VCaP (cell line): ENCODE results near the gene CDKN2B-AS1.

Source experiments
- H3K27ac ChIP-seq: fragments of 450-650 bp; 2 replicates; pipeline ENCODE4 v1.5.1; 2017
- TF ChIP-seq, protein P1 (sequence below): fragments of 450-650 bp; conservative IDR thresholded peaks from 2 replicates; pipeline ENCODE4 v1.5.1; 2017; ENCODE audit warnings: mild to moderate bottlenecking, moderate library complexity

CDKN2B-AS1 gene

DNA sequence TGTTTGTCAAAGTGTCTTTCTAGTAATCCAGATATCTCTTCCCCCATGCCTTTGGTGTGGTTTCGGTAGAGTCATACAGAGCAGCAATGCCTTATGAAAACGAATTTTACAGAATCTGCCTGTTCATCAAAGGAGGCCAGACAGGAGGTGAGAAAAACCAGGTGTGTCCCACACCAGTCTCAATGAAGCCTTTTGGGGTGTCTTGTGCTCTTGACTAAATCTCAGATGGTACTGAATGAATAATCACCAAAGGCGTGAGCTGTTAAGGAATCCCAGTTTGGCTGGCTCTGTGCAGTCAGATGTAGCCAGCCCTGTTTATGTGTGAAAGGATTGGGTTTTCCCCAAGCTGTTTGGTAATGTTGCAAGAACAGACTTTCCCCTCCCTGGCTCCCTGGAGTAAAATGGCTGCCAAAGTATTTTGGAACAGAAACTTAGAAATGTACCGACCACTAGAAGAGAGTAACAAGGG, 85.3 kb downstream of the CDKN2B-AS1 start:
- H3K27ac ChIP-seq: no peak overlapping the region
- TF ChIP-seq, protein P1, sequence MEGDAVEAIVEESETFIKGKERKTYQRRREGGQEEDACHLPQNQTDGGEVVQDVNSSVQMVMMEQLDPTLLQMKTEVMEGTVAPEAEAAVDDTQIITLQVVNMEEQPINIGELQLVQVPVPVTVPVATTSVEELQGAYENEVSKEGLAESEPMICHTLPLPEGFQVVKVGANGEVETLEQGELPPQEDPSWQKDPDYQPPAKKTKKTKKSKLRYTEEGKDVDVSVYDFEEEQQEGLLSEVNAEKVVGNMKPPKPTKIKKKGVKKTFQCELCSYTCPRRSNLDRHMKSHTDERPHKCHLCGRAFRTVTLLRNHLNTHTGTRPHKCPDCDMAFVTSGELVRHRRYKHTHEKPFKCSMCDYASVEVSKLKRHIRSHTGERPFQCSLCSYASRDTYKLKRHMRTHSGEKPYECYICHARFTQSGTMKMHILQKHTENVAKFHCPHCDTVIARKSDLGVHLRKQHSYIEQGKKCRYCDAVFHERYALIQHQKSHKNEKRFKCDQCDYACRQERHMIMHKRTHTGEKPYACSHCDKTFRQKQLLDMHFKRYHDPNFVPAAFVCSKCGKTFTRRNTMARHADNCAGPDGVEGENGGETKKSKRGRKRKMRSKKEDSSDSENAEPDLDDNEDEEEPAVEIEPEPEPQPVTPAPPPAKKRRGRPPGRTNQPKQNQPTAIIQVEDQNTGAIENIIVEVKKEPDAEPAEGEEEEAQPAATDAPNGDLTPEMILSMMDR: no peak

DNA sequence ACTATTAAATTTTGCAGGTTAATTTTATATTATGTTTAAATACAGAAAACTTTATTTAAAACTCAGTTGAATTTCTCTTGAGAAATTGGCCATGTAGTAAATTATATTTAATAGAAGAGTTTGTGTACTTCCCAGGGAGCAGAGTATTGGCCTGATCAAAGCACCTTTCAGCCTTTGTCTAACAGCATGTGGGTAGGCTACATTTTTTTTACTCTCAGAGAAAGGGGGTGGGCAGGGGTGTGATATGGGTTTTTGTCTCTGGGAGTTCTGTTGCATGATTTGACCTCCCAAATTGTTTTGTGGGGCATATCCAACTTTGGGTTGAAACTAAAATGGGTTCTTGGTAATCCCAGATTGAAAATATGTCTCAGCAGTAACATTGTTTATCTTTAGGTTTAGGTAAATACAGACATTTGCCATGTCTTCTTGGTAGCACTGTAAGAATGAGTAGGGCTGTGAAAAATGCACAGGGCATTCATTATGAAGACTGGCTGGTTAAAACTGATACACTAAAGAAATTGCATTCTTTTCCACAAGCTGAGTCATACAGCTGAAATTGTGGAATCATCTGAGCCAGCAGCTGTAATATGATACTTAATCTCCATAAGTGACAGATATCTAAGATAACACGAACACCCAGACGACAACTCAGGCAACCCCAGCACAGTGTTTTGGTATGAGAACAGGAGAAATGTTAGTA, 89.9 kb downstream of the CDKN2B-AS1 start:
- TF ChIP-seq, protein P1: no peak
- no peak overlapping the region for H3K27ac ChIP-seq

DNA sequence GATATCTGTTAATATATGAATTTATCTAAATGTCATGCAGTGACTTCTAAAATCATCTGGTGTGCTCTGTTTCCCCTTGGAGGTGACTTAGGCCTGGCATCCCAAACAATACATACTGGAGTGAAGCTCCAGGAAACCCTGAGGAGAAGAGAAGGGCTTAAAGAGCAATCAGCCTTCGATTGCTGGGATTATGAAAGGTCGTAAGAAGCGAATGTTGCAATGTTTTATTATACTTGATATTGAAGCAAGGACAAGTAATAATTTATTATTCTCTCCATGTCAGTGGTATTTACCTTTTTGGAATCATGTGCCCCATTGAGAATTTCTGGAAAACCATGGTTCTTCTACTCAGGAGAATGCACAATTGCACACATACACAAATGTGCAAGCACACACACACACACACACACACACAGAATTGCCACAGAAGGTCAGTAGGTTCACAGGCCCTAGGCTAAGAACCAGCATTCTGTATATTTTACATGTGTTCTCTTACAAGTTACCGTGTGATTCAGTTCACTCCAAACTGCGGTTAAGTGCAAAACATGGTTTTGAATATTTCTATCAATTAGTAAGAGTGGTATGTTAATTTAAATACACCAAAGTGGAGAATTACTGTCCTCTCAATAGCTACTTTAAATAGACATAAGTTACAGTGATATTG, 93.6 kb downstream of the CDKN2B-AS1 start:
- TF ChIP-seq, protein P1: no peak
- H3K27ac ChIP-seq: peak overlapping the region; percentile 10; the same call in 1 of the 2 replicates

DNA sequence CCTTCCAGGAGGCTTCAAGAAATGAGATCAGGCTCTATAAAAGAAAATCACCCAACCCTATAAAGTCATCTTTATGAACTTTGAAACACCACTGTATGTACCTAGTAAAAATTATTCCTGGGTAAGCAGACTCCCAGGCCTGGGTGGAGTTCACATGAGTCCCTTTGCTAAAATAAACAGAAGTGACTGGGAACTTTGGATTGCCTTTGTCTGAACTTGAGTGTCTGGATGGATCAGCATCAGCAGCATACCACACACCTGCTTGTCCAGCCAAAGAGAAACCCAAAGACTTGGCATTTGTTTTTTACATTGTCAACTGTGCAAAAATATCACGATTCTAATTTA, 94.1 kb downstream of the CDKN2B-AS1 start:
- TF ChIP-seq, protein P1: no peak
- peak overlapping the region; percentile 10; the same call in 1 of the 2 replicates for H3K27ac ChIP-seq

DNA sequence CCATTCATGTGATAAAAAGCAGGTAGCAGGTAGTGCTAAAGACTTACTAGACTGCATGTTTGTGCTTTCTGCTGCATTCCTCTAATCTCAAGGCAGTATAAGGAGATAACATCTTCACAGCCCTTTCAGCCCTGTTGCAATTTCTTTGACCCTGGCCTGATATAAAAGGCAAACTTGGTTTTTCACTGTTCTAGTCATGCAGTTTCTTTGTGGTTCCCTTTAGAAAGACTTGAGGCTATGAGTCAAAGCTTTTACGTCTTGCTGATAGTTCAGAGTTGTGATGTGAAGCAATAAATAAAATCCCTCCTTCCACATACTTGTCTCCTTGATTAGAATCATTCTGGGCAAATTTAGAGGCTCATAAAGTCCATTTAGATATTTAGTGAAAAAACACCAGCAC, 103.1 kb downstream of the CDKN2B-AS1 start:
- H3K27ac ChIP-seq: peak overlapping the region; percentile 63
- TF ChIP-seq, protein P1: no peak

DNA sequence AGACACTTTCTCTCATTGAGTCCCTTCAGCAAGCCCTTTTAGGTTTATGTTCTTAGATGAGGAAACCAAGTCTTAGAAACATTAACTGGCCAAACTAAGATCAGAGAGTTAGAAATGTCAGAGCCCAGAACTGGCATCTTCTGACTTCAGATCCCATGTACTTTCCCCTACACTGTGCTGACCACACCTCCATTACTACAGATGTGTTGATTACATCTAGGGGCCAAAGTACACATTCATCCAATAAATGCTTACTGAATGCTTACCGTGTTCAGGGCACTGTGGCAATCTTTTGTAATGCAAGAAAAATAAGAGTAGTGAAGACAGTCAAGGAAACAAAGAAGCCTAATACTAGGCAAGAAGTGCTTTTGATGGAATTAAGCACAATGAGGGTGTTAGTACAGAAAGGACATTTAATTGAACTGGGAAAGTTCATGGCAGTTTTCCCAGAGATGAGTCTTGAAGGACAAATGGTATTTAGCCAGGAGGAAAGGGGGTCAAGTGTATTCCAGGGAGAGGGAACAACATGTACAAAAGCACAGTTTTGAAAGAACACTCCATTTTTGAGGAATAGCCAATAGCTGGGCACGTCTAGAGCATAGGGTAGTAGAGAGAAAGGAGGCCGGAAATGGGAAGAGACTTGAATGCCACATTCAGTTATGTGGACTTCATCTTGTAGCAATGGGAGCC, 104.2 kb downstream of the CDKN2B-AS1 start:
- TF ChIP-seq, protein P1: no peak

DNA sequence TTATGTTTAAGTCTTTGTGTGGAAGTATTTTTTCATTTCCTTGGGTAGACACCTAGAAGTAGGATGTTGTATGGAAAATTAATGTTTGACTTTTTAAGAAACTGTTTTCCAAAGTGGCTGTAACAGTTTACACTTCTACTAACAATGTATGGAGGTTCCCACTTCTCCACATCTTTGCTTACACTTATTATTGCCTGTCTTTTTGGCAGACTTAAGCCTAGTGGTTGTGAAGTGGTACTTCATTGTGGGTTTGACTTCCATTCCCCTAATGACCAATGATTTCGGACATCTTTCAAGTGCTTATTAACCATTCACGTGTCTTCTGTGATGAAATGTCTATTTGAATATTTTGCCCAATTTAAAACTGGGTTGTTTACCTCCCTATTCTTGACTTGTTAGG, 106.0 kb downstream of the CDKN2B-AS1 start:
- H3K27ac ChIP-seq: no peak overlapping the region
- TF ChIP-seq, protein P1: no peak

More for the DNA sequence above, 104.2 kb downstream of the CDKN2B-AS1 start:
- H3K27ac ChIP-seq: peak overlapping the region; percentile 63
